ENCODE measurements around the gene NME4. TPM values are rescaled to one million over a fixed set of nuclear protein-coding genes. Genes with fewer than 3 reads are reported as not detected.
"Not testable (repeated sequence)": the region's sequence is repeated elsewhere in the genome, so short reads cannot be mapped to it uniquely, and the experiment has no call there.

Gene NME4
- total RNA-seq, 1 donor from 2014 or later = 97.2 TPM

DNA sequence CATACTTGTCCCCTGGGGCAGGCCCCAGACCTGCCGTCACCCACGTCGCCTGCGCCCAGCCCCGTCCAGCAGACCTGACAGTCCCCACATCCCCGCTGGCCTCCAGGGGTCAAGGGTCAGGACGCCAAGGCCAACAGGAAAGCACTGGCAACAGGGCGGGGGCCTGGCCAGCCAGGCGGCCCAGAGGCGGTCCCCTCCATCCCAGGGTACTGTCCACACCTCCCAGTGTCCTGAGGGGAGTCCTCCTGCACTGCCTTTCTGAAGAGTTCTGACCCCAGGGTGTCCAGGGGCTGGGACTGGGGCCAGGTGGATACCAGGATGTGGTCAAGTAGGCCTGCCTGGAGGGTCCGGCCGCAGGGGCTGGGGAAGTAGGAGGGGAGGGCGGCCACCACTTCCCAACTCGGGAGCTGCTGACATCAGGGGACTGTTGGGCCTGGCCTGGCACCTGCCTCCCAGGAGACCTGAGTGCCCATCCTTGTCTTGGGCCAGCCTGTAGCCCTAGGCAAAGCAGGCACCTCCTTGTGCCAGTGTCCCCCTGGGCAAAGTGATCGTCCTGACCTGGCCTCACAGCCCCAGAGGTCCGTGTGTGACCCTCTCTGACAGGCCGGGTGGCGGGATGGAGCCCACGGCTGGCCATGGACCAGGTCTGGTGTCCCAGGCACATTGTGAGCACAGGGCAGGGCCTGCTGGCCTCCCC, 37.8 kb upstream of the NME4 start:
- no peak for DNase-seq (ENCODE audit: low read depth)
- TF ChIP-seq, protein P1, sequence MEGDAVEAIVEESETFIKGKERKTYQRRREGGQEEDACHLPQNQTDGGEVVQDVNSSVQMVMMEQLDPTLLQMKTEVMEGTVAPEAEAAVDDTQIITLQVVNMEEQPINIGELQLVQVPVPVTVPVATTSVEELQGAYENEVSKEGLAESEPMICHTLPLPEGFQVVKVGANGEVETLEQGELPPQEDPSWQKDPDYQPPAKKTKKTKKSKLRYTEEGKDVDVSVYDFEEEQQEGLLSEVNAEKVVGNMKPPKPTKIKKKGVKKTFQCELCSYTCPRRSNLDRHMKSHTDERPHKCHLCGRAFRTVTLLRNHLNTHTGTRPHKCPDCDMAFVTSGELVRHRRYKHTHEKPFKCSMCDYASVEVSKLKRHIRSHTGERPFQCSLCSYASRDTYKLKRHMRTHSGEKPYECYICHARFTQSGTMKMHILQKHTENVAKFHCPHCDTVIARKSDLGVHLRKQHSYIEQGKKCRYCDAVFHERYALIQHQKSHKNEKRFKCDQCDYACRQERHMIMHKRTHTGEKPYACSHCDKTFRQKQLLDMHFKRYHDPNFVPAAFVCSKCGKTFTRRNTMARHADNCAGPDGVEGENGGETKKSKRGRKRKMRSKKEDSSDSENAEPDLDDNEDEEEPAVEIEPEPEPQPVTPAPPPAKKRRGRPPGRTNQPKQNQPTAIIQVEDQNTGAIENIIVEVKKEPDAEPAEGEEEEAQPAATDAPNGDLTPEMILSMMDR (IDR thresholded peaks at IDR 0.05; ENCODE audit: insufficient read depth, low read length, poor library complexity, severe bottlenecking) = no peak
- Histone ChIP-seq H3K36me3 (ENCODE audit: control insufficient read depth, insufficient read depth, low read length) (no peaks in the 10 kb centered on the region), H3K4me3 (ENCODE audit: low read depth, low read length) (no peak overlapping the region), H3K27me3 (ENCODE audit: control insufficient read depth, insufficient read depth, low read length) (peaks cover 15% of the 10 kb centered on the region)

DNA sequence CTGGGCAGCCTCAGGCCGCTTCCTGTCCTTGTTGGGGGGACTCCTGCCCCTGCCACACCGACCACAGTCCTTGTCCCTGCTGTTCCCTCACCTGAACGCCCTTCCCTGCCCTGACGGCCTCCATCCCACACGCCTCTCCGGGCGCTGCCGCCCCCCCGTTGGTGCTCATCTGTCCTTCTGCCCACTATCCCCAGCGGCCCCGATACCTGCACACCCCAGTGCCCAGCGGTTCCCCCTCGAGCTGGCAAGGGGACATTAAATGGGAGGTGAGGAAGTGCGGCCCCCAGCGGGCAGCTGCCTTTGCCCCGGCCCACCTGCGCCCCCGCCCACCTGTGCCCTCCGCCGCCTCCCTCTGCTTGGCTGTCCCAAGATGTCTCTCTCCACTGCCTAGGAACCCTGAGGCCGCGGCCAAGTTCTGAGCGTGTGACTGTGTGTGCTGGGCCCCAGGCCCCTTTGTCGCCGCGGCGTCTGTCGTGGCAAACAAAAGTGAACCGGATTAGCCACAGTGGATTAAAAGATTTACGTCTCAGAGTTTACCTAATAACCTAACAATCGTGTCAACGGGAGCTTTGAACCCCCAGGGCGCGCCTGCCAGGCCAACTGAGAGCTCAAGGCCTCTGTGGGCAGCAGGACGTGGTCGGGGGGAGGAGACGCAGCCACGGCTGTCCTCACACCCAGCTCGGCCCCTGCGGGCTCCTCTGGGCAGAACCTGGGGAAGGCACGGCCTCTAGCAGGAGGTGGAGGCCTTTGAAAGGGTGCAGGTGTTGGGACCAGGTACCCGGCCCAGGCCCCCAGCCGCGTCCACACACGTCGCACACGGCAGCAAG, 36.9 kb upstream of the NME4 start:
- H3K4me3 ChIP-seq (ENCODE audit: low read depth, low read length) = no peak overlapping the region
- H3K27me3 ChIP-seq (ENCODE audit: control insufficient read depth, insufficient read depth, low read length) = peaks cover 21% of the 10 kb centered on the region
- H3K36me3 ChIP-seq (ENCODE audit: control insufficient read depth, insufficient read depth, low read length) = no peaks in the 10 kb centered on the region
- TF ChIP-seq, protein P1 (IDR thresholded peaks at IDR 0.05; ENCODE audit: insufficient read depth, low read length, poor library complexity, severe bottlenecking) = no peak
- DNase-seq (ENCODE audit: low read depth) = no peak

DNA sequence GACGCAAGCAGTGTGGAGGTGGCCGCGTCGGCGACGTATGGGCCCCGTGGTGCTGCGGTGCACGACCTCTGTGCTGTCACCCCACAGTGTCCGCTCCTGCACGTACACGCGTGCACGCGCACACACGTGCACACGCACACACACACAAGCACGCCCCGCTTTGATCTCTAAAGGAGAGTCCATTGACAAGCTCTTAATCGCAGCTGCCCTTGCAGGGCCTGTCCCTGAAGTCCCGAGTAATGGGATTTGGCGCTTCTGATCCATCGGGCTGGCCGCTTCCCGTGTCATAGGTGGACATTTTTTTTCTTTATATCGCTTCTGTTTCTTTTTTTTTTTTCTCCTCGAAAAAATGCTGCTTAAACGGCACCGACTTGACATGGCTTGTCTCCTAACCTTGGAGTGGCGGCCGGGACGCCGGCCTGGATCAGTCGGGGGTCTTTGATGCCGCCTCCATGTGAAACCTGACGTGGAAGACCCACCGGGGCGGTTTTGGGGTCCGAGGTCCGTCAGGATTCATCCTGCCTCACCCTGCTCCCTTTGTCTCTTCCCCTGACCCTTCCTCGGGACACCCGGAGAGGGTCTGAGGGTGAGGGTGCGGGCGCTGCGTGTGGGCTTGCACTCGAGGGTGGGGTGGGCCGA, 36.2 kb upstream of the NME4 start:
- DNase-seq (ENCODE audit: low read depth) = no peak
- no peak overlapping the region for H3K4me3 ChIP-seq (ENCODE audit: low read depth, low read length)
- H3K36me3 ChIP-seq (ENCODE audit: control insufficient read depth, insufficient read depth, low read length) = no peaks in the 10 kb centered on the region
- TF ChIP-seq, protein P1 (IDR thresholded peaks at IDR 0.05; ENCODE audit: insufficient read depth, low read length, poor library complexity, severe bottlenecking) = no peak
- H3K27me3 ChIP-seq (ENCODE audit: control insufficient read depth, insufficient read depth, low read length) = peaks cover 21% of the 10 kb centered on the region

DNA sequence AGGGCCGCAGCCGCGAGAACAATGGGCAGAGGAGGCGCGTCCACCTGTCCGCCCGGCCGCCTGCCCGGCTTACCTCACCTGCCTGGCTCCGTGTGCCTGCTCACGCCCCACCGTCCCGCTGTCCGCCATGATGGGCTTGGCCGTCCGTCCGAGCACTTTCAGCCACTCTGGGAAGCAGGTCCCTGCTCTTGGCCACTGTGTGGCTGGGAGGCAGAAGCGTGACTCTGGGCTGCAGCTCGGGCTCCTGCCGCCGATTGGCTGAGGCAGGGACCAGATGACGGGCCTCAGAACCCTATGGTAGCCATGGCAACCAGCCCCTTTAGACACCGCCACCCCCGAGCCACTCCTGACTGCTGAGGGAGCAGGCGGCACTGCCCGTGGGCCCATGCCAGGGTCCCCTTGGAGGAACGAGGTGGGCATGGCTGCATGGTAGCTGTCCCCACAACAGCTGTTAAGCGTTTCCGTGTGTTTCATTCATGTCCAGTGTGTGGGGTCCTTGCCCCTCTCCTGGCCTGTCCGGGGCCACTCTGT, 35.6 kb upstream of the NME4 start:
- TF ChIP-seq, protein P1 (IDR thresholded peaks at IDR 0.05; ENCODE audit: insufficient read depth, low read length, poor library complexity, severe bottlenecking) = no peak
- DNase-seq (ENCODE audit: low read depth) = no peak
- peaks cover 21% of the 10 kb centered on the region for H3K27me3 ChIP-seq (ENCODE audit: control insufficient read depth, insufficient read depth, low read length)
- H3K4me3 ChIP-seq (ENCODE audit: low read depth, low read length) = no peak overlapping the region
- no peaks in the 10 kb centered on the region for H3K36me3 ChIP-seq (ENCODE audit: control insufficient read depth, insufficient read depth, low read length)

DNA sequence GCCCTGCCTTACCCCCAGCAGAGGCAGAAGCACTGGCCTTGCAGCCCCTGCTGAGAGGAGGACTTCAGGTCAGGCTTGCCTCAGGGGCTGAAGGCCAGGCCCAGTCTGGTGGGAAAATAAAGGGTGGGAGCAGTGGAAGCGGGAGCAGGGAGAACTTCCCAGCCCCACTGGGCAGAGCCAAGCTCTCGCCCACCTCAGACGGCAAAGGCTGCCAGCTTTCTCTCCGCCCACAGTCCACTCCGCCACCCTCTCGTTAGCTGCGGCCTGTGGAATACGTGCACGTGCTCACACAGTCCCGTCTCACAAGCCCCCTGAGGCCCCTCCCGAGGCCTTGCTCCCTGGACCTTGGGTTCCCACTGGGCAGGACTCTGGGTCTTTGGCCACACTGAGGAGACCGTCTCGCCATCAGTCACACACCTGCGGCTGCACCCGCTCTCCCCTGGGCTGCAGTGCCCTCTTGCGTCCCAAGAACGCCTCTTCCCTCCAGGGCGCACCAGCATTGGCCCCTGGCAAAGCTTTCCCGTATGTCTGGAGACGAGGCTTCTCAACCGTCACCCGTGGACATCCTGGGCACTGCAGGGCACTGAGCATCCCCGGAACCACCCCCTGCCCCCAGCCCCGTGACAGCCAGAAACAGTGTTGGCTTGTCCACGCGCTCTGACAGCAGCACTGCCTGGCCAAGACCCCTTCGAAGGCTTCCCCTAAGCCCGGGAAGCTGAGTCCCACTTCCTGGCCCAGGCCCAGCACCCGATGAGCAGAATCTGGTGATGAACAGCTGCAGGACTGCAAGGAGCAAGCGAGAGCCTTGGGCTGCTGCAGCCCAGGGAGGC, 34.9 kb upstream of the NME4 start:
- peaks cover 21% of the 10 kb centered on the region for H3K27me3 ChIP-seq (ENCODE audit: control insufficient read depth, insufficient read depth, low read length)
- TF ChIP-seq, protein P1 (IDR thresholded peaks at IDR 0.05; ENCODE audit: insufficient read depth, low read length, poor library complexity, severe bottlenecking) = peak; percentile 90
- DNase-seq (ENCODE audit: low read depth) = no peak
- no peaks in the 10 kb centered on the region for H3K36me3 ChIP-seq (ENCODE audit: control insufficient read depth, insufficient read depth, low read length)
- no peak overlapping the region for H3K4me3 ChIP-seq (ENCODE audit: low read depth, low read length)

DNA sequence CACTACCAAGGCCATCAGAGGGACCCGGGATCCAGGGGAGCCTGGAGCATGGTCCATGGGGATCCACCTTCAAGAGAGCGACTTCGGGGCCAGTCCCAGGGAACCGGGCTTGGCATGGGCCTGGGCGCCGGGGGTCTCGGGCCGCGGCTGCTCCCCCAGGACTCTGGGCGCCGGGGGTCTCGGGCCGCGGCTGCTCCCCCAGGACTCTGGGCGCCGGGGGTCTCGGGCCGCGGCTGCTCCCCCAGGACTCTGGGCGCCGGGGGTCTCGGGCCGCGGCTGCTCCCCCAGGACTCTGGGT, 34.3 kb upstream of the NME4 start:
- H3K4me3 ChIP-seq (ENCODE audit: low read depth, low read length); H3K36me3 ChIP-seq (ENCODE audit: control insufficient read depth, insufficient read depth, low read length); DNase-seq (ENCODE audit: low read depth): not testable (repeated sequence)
- H3K27me3 ChIP-seq (ENCODE audit: control insufficient read depth, insufficient read depth, low read length) = peaks cover 21% of the 10 kb centered on the region
